Spleen (tissue), 11 donors: ENCODE results near the gene GNG4. TPM values are rescaled to one million over a fixed set of nuclear protein-coding genes. Genes with fewer than 3 reads are reported as not detected.

ENCODE experiments used
- DNase-seq: peaks from one replicate; pipeline ENCODE4 v3.0.0-alpha.2; 2020
- H3K27ac ChIP-seq, 8 donors: fragments of 200-600 bp; sonication (generic) in 7 of 8; 1 replicate in 4 of 8; 2 replicates in 4 of 8; pipeline versions ENCODE4 v1.5.0 to v1.8.0; 2016 to 2021; ENCODE audit warnings: inconsistent platforms in 4 of 8, mild to moderate bottlenecking in 4 of 8, moderate library complexity in 1 of 8
- H3K27me3 ChIP-seq, 7 donors: fragments of 200-600 bp; sonication (generic) in 6 of 7; replicated peaks in 1 of 7; 1 replicate in 4 of 7; 2 replicates in 3 of 7; pipeline versions ENCODE4 v1.5.0 to v1.8.0; 2016 to 2021; ENCODE audit warnings: inconsistent platforms in 3 of 7, mild to moderate bottlenecking in 1 of 7
- H3K36me3 ChIP-seq, 6 donors: fragments of 200-600 bp; sonication (generic) in 5 of 6; 1 replicate in 4 of 6; 2 replicates in 2 of 6; pipeline versions ENCODE4 v1.5.0 to v1.8.0; 2016 to 2021; ENCODE audit warnings: inconsistent platforms in 2 of 6
- H3K4me1 ChIP-seq, 6 donors: fragments of 200-600 bp; sonication (generic) in 5 of 6; 1 replicate in 3 of 6; 2 replicates in 3 of 6; pipeline versions ENCODE4 v1.5.0 to v1.8.0; 2016 to 2021; ENCODE audit warnings: inconsistent platforms in 3 of 6
- H3K4me3 ChIP-seq, 8 donors: fragments of 200-600 bp; sonication (generic) in 7 of 8; 1 replicate in 4 of 8; 2 replicates in 4 of 8; pipeline versions ENCODE4 v1.5.0 to v1.8.0; 2016 to 2021; ENCODE audit warnings: inconsistent platforms in 4 of 8, mild to moderate bottlenecking in 4 of 8, moderate library complexity in 2 of 8
- H3K9me3 ChIP-seq, 8 donors: fragments of 200-600 bp; sonication (generic) in 7 of 8; 1 replicate in 4 of 8; 2 replicates in 4 of 8; pipeline versions ENCODE4 v1.5.0 to v1.8.0; 2016 to 2021; ENCODE audit warnings: inconsistent platforms in 4 of 8
- CTCF ChIP-seq, 11 experiments: fragments of 200-600 bp in 7 of 11; fragments of 450-650 bp in 4 of 11; sonication (generic) in 4 of 11; IDR thresholded peaks in 8 of 11; conservative IDR thresholded peaks in 3 of 11; 1 replicate in 7 of 11; 2 replicates in 4 of 11; pipeline versions ENCODE4 v1.4.0 to v1.8.0; 2016 to 2021; ENCODE audit warnings: antibody characterized with exemption in 11 of 11, inconsistent platforms in 4 of 11, mild to moderate bottlenecking in 1 of 11
- POLR2A ChIP-seq, 3 donors: fragments of 450-650 bp; IDR thresholded peaks; one replicate each; pipeline ENCODE4 v1.5.1; 2017; ENCODE audit warnings: antibody characterized with exemption in 3 of 3, mild to moderate bottlenecking in 1 of 3
- POLR2AphosphoS5 ChIP-seq, 3 donors: sonication (generic); formaldehyde crosslinking; IDR thresholded peaks; one replicate each; pipeline ENCODE4 v1.5.1; 2017; ENCODE audit warnings: antibody characterized with exemption in 3 of 3
- WGBS, 5 donors: extraction: QIAGEN DNeasy Blood & Tissue Kit in 3 of 5; methylation state at CpG; one replicate each; pipeline versions ENCODE4 v1.1.5 to v1.1.7; 2013 to 2018; 5-methylcytosine and 5-hydroxymethylcytosine counted together
- intact Hi-C: fragments of 100-400 bp; cut with DNase I; formaldehyde crosslinking; loops from one replicate; pipeline ENCODE4 v1.15.0; 2023; ENCODE audit warnings: low total_unique reads
- polyA plus RNA-seq, 3 donors: library from polyadenylated mRNA; stranded (reverse); fragments of 200-250 nt; gene quantifications; one replicate each; pipeline ENCODE4 v1.2.1, GENCODE V29; 2013
- total RNA-seq, 7 donors: library from RNA; depleted of rRNA in 3 of 7; stranded (reverse); fragments of >200 nt in 3 of 7; fragmentation: NEBNext Ultra II Directional in 4 of 7; extraction: Animal tissue kit (Norgen Biotek cat#: 25700) in 4 of 7; gene quantifications; one replicate each; pipeline versions ENCODE4 v1.1.0 to v1.2.1, GENCODE V29; 2016 to 2021
- donor health status: healthy with polysubstance abuse.
- donor health status: DM: no; HTN: no; CAD: no; lungs with moderate emphysema.
- donor health status: DM: no; HTN: no; CAD: no.
- donor health status: Bipolar disorder and iron deficiency.
- donor health status: healthy.
- donor health status: DM: no; HTN: no; CAD: no.
- donor health status: DM: yes; HTN: yes; CAD: no.

The GNG4 gene
- total and polyA plus RNA-seq, 10 donors, result 0.13 to 0.65 (median 0.18) TPM; not detected in 6

- H3K27ac ChIP-seq, result no peak overlapping the region
- H3K36me3 ChIP-seq, result no peaks in the 10 kb centered on the region
- H3K4me3 ChIP-seq, result no peak overlapping the region
- peaks cover 0 to 10% (median 3%) of the 10 kb centered on the region in 6 donors for H3K4me1 ChIP-seq
- intact Hi-C loops, result loop anchor here (10.0 kb wide), 1 partner anchor 94 kb away; no protein-coding TSS in a partner anchor
- TF ChIP-seq POLR2AphosphoS5 (IDR thresholded peaks at IDR 0.05), result no peak
- no peak for TF ChIP-seq CTCF (IDR thresholded peaks at IDR 0.05 in 8 of 11, conservative IDR thresholded peaks at IDR 0.05 in 3 of 11)
- TF ChIP-seq POLR2A (IDR thresholded peaks at IDR 0.05), result no peak
- no peaks in the 10 kb centered on the region for H3K9me3 ChIP-seq
- H3K27me3 ChIP-seq, result no peaks in the 10 kb centered on the region
- WGBS, 5 donors, result 78 to 90% (median 86%) methylated on average over 6 of the region's 6 CpGs
- DNase-seq, result no peak
These were observed 138.8 kb downstream of the GNG4 start for GRCh38 chr1:235510823-235511222.

GRCh38 chr1:235507623-235508022 lies 142.0 kb downstream of the GNG4 start:
- TF ChIP-seq POLR2AphosphoS5 (IDR thresholded peaks at IDR 0.05) (no peak), POLR2A (IDR thresholded peaks at IDR 0.05) (no peak), CTCF (IDR thresholded peaks at IDR 0.05 in 8 of 11, conservative IDR thresholded peaks at IDR 0.05 in 3 of 11) (no peak)
- 81 to 86% (median 84%) methylated on average over 3 of the region's 3 CpGs for WGBS, 5 donors
- intact Hi-C loops, result no loop called here

GRCh38 chr1:235504494-235505222 lies 144.9 kb downstream of the GNG4 start:
- Histone ChIP-seq H3K4me3 (peak overlapping the region; percentile 73 to 98 (median 88)), H3K9me3 (no peaks in the 10 kb centered on the region), H3K27me3 (no peaks in the 10 kb centered on the region), H3K27ac (peak overlapping the region; percentile 88 to 98 (median 95)), H3K36me3 (no peaks in the 10 kb centered on the region), H3K4me1 (peaks cover 7 to 33% (median 20%) of the 10 kb centered on the region in 6 donors)
- intact Hi-C loops, result no loop called here
- 0% methylated on average over 42 to 61 of the region's 61 CpGs for WGBS, 5 donors
- peak; percentile 99 for DNase-seq
- peak; percentile 97 to 99 (median 98) for TF ChIP-seq POLR2AphosphoS5 (IDR thresholded peaks at IDR 0.05)
- TF ChIP-seq POLR2A (IDR thresholded peaks at IDR 0.05), result peak in 2 of 3 donors; percentile 60 to 85
- peak; percentile 92 to 99 (median 98) for TF ChIP-seq CTCF (IDR thresholded peaks at IDR 0.05 in 8 of 11, conservative IDR thresholded peaks at IDR 0.05 in 3 of 11)

More at GRCh38 chr1:235507623-235508022, 142.0 kb downstream of the GNG4 start:
- H3K4me1 ChIP-seq, result peaks cover 4 to 24% (median 15%) of the 10 kb centered on the region in 6 donors
- no peak overlapping the region for H3K4me3 ChIP-seq
- H3K27ac ChIP-seq, result no peak overlapping the region
- no peaks in the 10 kb centered on the region for H3K27me3 ChIP-seq
- no peaks in the 10 kb centered on the region for H3K36me3 ChIP-seq
- no peaks in the 10 kb centered on the region for H3K9me3 ChIP-seq
- no peak for DNase-seq

- intact Hi-C loops, result no loop called here
- Histone ChIP-seq H3K27me3 (no peaks in the 10 kb centered on the region), H3K4me1 (peaks cover 7 to 33% (median 20%) of the 10 kb centered on the region in 6 donors), H3K4me3 (peak within 1 kb of the TSS; percentile 73 to 98 (median 88)), H3K9me3 (no peaks in the 10 kb centered on the region), H3K36me3 (no peaks in the 10 kb centered on the region), H3K27ac (peak within 1 kb of the TSS; percentile 88 to 98 (median 95))
- 0 to 1% (median 0%) methylated on average over 7 to 48 of the region's 48 CpGs for WGBS, 5 donors
- no peak for DNase-seq
- TF ChIP-seq CTCF (IDR thresholded peaks at IDR 0.05 in 8 of 11, conservative IDR thresholded peaks at IDR 0.05 in 3 of 11), result no peak
- peak in 2 of 3 donors; percentile 21 to 55 for TF ChIP-seq POLR2A (IDR thresholded peaks at IDR 0.05)
These were observed 145.5 kb downstream of the GNG4 start, which contains the start of gene B3GALNT2 for GRCh38 chr1:235504122-235504493. B3GALNT2 (minus strand) TSS chr1:235504452; CDS start chr1:235504252, 200 bp downstream.
